PFSK-1 (cell line): ENCODE results near the gene FAH.

Source experiments
- FOXP2 ChIP-seq: optimal IDR thresholded peaks from 2 replicates; pipeline ENCODE3; 2011; ENCODE audit warnings: borderline replicate concordance, control low read depth, inconsistent platforms; ENCODE audit not compliant: insufficient read depth; ENCODE audit errors: extremely low read length, extremely low read depth
- POLR2AphosphoS5 ChIP-seq: IDR thresholded peaks from 2 replicates; pipeline ENCODE4 v1.6.1; 2012; ENCODE audit warnings: low read depth, mild to moderate bottlenecking, control low read depth, low read length, moderate library complexity
- SIN3A ChIP-seq: IDR thresholded peaks from 2 replicates; pipeline ENCODE4 v1.6.1; 2012; ENCODE audit warnings: mild to moderate bottlenecking, low read length, moderate library complexity, borderline replicate concordance; ENCODE audit not compliant: insufficient read depth
- TAF1 ChIP-seq: IDR thresholded peaks from 2 replicates; pipeline ENCODE4 v1.6.1; 2012; ENCODE audit warnings: low read length, control low read depth, borderline replicate concordance; ENCODE audit not compliant: insufficient read depth
- TF ChIP-seq, protein P1 (sequence below), 2 experiments: IDR thresholded peaks; 2 replicates each; pipeline versions ENCODE4 v1.6.1 to v1.8.0; 2011 to 2012; ENCODE audit warnings: low read depth in 2 of 2, low read length in 2 of 2, control low read depth in 1 of 2, inconsistent platforms in 1 of 2, mild to moderate bottlenecking in 1 of 2, moderate library complexity in 1 of 2; ENCODE audit not compliant: insufficient read depth in 1 of 2

DNA sequence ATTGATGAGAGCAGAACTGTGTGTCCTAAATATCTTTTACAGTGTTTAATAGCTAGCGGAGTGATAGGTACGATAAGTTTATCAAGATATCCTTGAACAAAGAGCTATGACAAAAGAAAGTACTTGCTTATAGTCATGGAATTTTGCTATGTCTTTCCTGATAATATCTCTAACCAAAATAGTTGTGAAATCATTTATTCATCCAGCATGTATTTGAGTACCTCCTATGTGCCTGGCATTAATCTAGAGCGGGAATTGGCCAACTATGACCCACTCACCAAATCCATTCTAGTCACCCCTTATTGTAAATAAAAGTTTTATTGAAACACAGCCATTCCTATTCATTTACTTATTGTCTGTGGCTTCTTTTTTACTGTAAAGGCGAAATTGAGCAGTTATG is 46.7 kb upstream of the FAH start:
- TF ChIP-seq POLR2AphosphoS5 (no peak), TAF1 (no peak), SIN3A (no peak), FOXP2 (no peak)
- TF ChIP-seq, protein P1, sequence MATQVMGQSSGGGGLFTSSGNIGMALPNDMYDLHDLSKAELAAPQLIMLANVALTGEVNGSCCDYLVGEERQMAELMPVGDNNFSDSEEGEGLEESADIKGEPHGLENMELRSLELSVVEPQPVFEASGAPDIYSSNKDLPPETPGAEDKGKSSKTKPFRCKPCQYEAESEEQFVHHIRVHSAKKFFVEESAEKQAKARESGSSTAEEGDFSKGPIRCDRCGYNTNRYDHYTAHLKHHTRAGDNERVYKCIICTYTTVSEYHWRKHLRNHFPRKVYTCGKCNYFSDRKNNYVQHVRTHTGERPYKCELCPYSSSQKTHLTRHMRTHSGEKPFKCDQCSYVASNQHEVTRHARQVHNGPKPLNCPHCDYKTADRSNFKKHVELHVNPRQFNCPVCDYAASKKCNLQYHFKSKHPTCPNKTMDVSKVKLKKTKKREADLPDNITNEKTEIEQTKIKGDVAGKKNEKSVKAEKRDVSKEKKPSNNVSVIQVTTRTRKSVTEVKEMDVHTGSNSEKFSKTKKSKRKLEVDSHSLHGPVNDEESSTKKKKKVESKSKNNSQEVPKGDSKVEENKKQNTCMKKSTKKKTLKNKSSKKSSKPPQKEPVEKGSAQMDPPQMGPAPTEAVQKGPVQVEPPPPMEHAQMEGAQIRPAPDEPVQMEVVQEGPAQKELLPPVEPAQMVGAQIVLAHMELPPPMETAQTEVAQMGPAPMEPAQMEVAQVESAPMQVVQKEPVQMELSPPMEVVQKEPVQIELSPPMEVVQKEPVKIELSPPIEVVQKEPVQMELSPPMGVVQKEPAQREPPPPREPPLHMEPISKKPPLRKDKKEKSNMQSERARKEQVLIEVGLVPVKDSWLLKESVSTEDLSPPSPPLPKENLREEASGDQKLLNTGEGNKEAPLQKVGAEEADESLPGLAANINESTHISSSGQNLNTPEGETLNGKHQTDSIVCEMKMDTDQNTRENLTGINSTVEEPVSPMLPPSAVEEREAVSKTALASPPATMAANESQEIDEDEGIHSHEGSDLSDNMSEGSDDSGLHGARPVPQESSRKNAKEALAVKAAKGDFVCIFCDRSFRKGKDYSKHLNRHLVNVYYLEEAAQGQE (IDR thresholded peaks at IDR 0.05; ENCODE audit: insufficient read depth in 1 of 2, low read depth in 2 of 2, low read length in 2 of 2) = no peak
